ENCODE measurements around the gene PRPF19.
"Not testable (repeated sequence)": the region's sequence is repeated elsewhere in the genome, so short reads cannot be mapped to it uniquely, and the experiment has no call there.

The PRPF19 gene

GRCh38 chr11:60921777-60922335, 15.5 kb upstream of the PRPF19 start:
- DNase-seq = no peak

GRCh38 chr11:60921259-60921658, 14.9 kb upstream of the PRPF19 start:
- DNase-seq = no peak

GRCh38 chr11:60919956-60920355, 13.6 kb upstream of the PRPF19 start:
- no peak for DNase-seq

GRCh38 chr11:60919320-60919719, 12.9 kb upstream of the PRPF19 start:
- DNase-seq = no peak

- DNase-seq = no peak
Measured at GRCh38 chr11:60918939-60919265, 12.5 kb upstream of the PRPF19 start.

GRCh38 chr11:60918251-60918938, 12.0 kb upstream of the PRPF19 start:
- DNase-seq = no peak

GRCh38 chr11:60917267-60917666, 10.9 kb upstream of the PRPF19 start:
- DNase-seq = no peak

GRCh38 chr11:60916669-60917206, 10.4 kb upstream of the PRPF19 start:
- no peak for DNase-seq

GRCh38 chr11:60915248-60915914, 9.0 kb upstream of the PRPF19 start:
- peak; percentile 79 for DNase-seq

GRCh38 chr11:60914633-60915247, 8.4 kb upstream of the PRPF19 start:
- no peak for DNase-seq

- DNase-seq = peak; percentile 91
Measured at GRCh38 chr11:60913793-60914632, 7.6 kb upstream of the PRPF19 start, which contains the start of gene TMEM109. TMEM109 (plus strand) TSS chr11:60914158; CDS start chr11:60919694, 5,536 bp downstream.

GRCh38 chr11:60912851-60913528, 6.6 kb upstream of the PRPF19 start:
- DNase-seq = no peak

GRCh38 chr11:60912223-60912850, 6.0 kb upstream of the PRPF19 start:
- peak; percentile 35 to 62 for DNase-seq

- DNase-seq = no peak
Measured at GRCh38 chr11:60910711-60911380, 4.5 kb upstream of the PRPF19 start.

- DNase-seq = peak in 1 of 2 donors; percentile 63
Measured at GRCh38 chr11:60910281-60910687, 3.9 kb upstream of the PRPF19 start.

- not testable (repeated sequence) for DNase-seq
Measured at GRCh38 chr11:60909680-60910280, 3.4 kb upstream of the PRPF19 start.

GRCh38 chr11:60908803-60909202, 2.4 kb upstream of the PRPF19 start:
- no peak for DNase-seq

- DNase-seq = peak in 1 of 2 donors; percentile 30
Measured at GRCh38 chr11:60905551-60906113, 753 bp downstream of the PRPF19 start.

GRCh38 chr11:60905047-60905446, 1.3 kb downstream of the PRPF19 start:
- DNase-seq = no peak

GRCh38 chr11:60902625-60903024, 3.8 kb downstream of the PRPF19 start:
- DNase-seq = no peak

All from CD4-positive, alpha-beta T cell treated with Interleukin-4 for 1 hour (primary cell).